H9 (cell line): Measurements from ENCODE around the gene C1QTNF1. TPM values are rescaled to one million over a fixed set of nuclear protein-coding genes. Genes with fewer than 3 reads are reported as not detected.

Experiments
- DNase-seq: peaks from one replicate; pipeline ENCODE4 v3.0.0-alpha.2; 2017
- H2AFZ ChIP-seq: one replicate; pipeline ENCODE4 v1.6.1; 2013; ENCODE audit warnings: mild to moderate bottlenecking, low read length, control low read depth, moderate library complexity
- H2AK5ac ChIP-seq: 2 replicates; pipeline ENCODE4 v1.6.1; 2013; ENCODE audit warnings: low read length, control low read depth, mixed read lengths; ENCODE audit not compliant: insufficient read length
- H2BK120ac ChIP-seq: one replicate; pipeline ENCODE4 v1.6.1; 2013; ENCODE audit warnings: low read depth, mild to moderate bottlenecking, low read length, control low read depth, inconsistent platforms; ENCODE audit not compliant: poor library complexity, severe bottlenecking
- H2BK12ac ChIP-seq: 2 replicates; pipeline ENCODE4 v1.6.1; 2013; ENCODE audit warnings: low read length, control low read depth, mixed read lengths, low read depth; ENCODE audit not compliant: insufficient read length
- H2BK15ac ChIP-seq: 2 replicates; pipeline ENCODE4 v1.6.1; 2013; ENCODE audit warnings: low read depth, low read length, control low read depth
- H2BK20ac ChIP-seq: one replicate; pipeline ENCODE4 v1.6.1; 2013; ENCODE audit warnings: low read depth, mild to moderate bottlenecking, low read length, control low read depth, inconsistent platforms; ENCODE audit not compliant: poor library complexity, severe bottlenecking
- H2BK5ac ChIP-seq: 2 replicates; pipeline ENCODE4 v1.6.1; 2013; ENCODE audit warnings: low read length, control low read depth, mixed read lengths; ENCODE audit not compliant: insufficient read length
- H3K14ac ChIP-seq: 2 replicates; pipeline ENCODE4 v1.6.1; 2013; ENCODE audit warnings: low read length, control low read depth; ENCODE audit not compliant: insufficient read depth
- H3K18ac ChIP-seq: 2 replicates; pipeline ENCODE4 v1.6.1; 2013; ENCODE audit warnings: low read depth, mild to moderate bottlenecking, mixed read lengths, low read length, control low read depth; ENCODE audit not compliant: insufficient read length
- H3K23ac ChIP-seq: 2 replicates; pipeline ENCODE4 v1.6.1; 2013; ENCODE audit warnings: low read length, control low read depth, mixed read lengths, low read depth; ENCODE audit not compliant: insufficient read length
- H3K23me2 ChIP-seq: 2 replicates; pipeline ENCODE4 v1.6.1; 2013; ENCODE audit warnings: low read depth, mild to moderate bottlenecking, mixed read lengths, low read length, control low read depth; ENCODE audit not compliant: insufficient read length, poor library complexity, severe bottlenecking
- H3K27ac ChIP-seq: 2 replicates; pipeline ENCODE4 v1.5.1; 2013; ENCODE audit warnings: low read length, control low read depth, mixed read lengths, low read depth; ENCODE audit not compliant: insufficient read length
- H3K27me3 ChIP-seq: 2 replicates; pipeline ENCODE4 v1.6.1; 2013; ENCODE audit warnings: low read length, control low read depth, inconsistent platforms; ENCODE audit not compliant: insufficient read depth
- H3K4ac ChIP-seq: 2 replicates; pipeline ENCODE4 v1.6.1; 2013; ENCODE audit warnings: low read depth, mild to moderate bottlenecking, control low read depth, inconsistent platforms, low read length, moderate library complexity
- H3K4me1 ChIP-seq: 2 replicates; pipeline ENCODE4 v1.6.1; 2013; ENCODE audit warnings: low read length, control low read depth, inconsistent platforms; ENCODE audit not compliant: insufficient read depth
- H3K4me2 ChIP-seq: 2 replicates; pipeline ENCODE4 v1.6.1; 2013; ENCODE audit warnings: low read length, control low read depth, mixed read lengths; ENCODE audit not compliant: insufficient read length, insufficient read depth
- H3K56ac ChIP-seq: 2 replicates; pipeline ENCODE4 v1.6.1; 2013; ENCODE audit warnings: low read depth, mild to moderate bottlenecking, mixed read lengths, low read length, control low read depth; ENCODE audit not compliant: insufficient read length
- H3K79me1 ChIP-seq: 2 replicates; pipeline ENCODE4 v1.6.1; 2013; ENCODE audit warnings: low read depth, mild to moderate bottlenecking, moderate library complexity, low read length, control low read depth, inconsistent platforms; ENCODE audit not compliant: insufficient read depth, poor library complexity, severe bottlenecking
- H3K79me2 ChIP-seq: 2 replicates; pipeline ENCODE4 v1.6.1; 2013; ENCODE audit warnings: low read length, control low read depth, inconsistent platforms; ENCODE audit not compliant: insufficient read depth
- H3K9ac ChIP-seq: 2 replicates; pipeline ENCODE4 v1.6.1; 2013; ENCODE audit warnings: low read length, control low read depth, mixed read lengths; ENCODE audit not compliant: insufficient read length; ENCODE audit errors: extremely low read depth
- H3K9me3 ChIP-seq: one replicate; pipeline ENCODE4 v1.6.1; 2013; ENCODE audit warnings: low read depth, low read length, inconsistent platforms; ENCODE audit not compliant: control insufficient read depth
- H3T11ph ChIP-seq: one replicate; pipeline ENCODE4 v1.6.1; 2013; ENCODE audit warnings: mild to moderate bottlenecking, low read length, control low read depth, inconsistent platforms
- H4K20me1 ChIP-seq: one replicate; pipeline ENCODE4 v1.6.1; 2013; ENCODE audit not compliant: control insufficient read depth, insufficient read length, insufficient read depth
- H4K5ac ChIP-seq: 2 replicates; pipeline ENCODE4 v1.6.1; 2013; ENCODE audit warnings: low read depth, mild to moderate bottlenecking, mixed read lengths, low read length, control low read depth; ENCODE audit not compliant: insufficient read length
- H4K8ac ChIP-seq: replicated peaks from 2 replicates; pipeline ENCODE4 v1.6.1; 2013; ENCODE audit warnings: low read length, control low read depth, mixed read lengths, low read depth; ENCODE audit not compliant: insufficient read length
- H4K91ac ChIP-seq: 2 replicates; pipeline ENCODE4 v1.6.1; 2013; ENCODE audit warnings: low read depth, mild to moderate bottlenecking, moderate library complexity, mixed read lengths, low read length, control low read depth; ENCODE audit not compliant: insufficient read length
- H3K27ac Mint-ChIP-seq, 3 experiments: 2 replicates in 2 of 3; 3 replicates in 1 of 3; pipeline ENCODE4 v1.8.0; 2020 to 2021; ENCODE audit warnings: mixed read lengths in 3 of 3, mild to moderate bottlenecking in 1 of 3, moderate library complexity in 1 of 3
- H3K27me3 Mint-ChIP-seq: 2 replicates; pipeline ENCODE4 v1.8.0; 2021; ENCODE audit warnings: low read depth, mild to moderate bottlenecking, moderate library complexity, mixed read lengths
- H3K36me3 Mint-ChIP-seq, 3 experiments: 2 replicates in 2 of 3; 3 replicates in 1 of 3; pipeline ENCODE4 v1.8.0; 2020 to 2021; ENCODE audit warnings: low read depth in 3 of 3, mixed read lengths in 3 of 3; ENCODE audit not compliant: insufficient read depth in 1 of 3
- H3K4me1 Mint-ChIP-seq, 2 experiments: 2 replicates each; pipeline ENCODE4 v1.8.0; 2020; ENCODE audit warnings: mixed read lengths in 2 of 2
- H3K4me3 Mint-ChIP-seq, 2 experiments: 2 replicates in 1 of 2; 3 replicates in 1 of 2; pipeline ENCODE4 v1.8.0; 2020 to 2021; ENCODE audit warnings: mild to moderate bottlenecking in 2 of 2, mixed read lengths in 2 of 2, moderate library complexity in 1 of 2
- H3K9me3 Mint-ChIP-seq, 2 experiments: 2 replicates in 1 of 2; 3 replicates in 1 of 2; pipeline ENCODE4 v1.8.0; 2020; ENCODE audit warnings: mild to moderate bottlenecking in 2 of 2, mixed read lengths in 2 of 2, moderate library complexity in 1 of 2
- CTCF ChIP-seq: fragments of 200-600 bp; sonication (generic); conservative IDR thresholded peaks from 3 replicates; pipeline ENCODE4 v1.8.0; 2021; ENCODE audit warnings: antibody characterized with exemption, mild to moderate bottlenecking
- WGBS: extraction: QIAGEN DNeasy Blood & Tissue Kit; methylation state at CpG from one replicate; pipeline ENCODE4 v1.1.7; 2013; ENCODE audit warnings: missing lambda C conversion rate, low lambda C conversion rate, mixed read lengths; ENCODE audit not compliant: insufficient read length; ENCODE audit errors: extremely low coverage; 5-methylcytosine and 5-hydroxymethylcytosine counted together
- total RNA-seq: library from RNA; stranded (reverse); gene quantifications from 2 replicates; pipeline ENCODE4 v1.2.1, GENCODE V29; 2021

Gene C1QTNF1
- total RNA-seq, 1 experiment from 2014 or later = 0.96 TPM

GRCh38 chr17:78977997-78978973 is 45.7 kb upstream of the C1QTNF1 start:
- Mint-ChIP-seq H3K4me1 (peaks cover 11 to 33% of the 10 kb centered on the region in 2 experiments), H3K4me3 (no peak overlapping the region), H3K27ac (no peak overlapping the region; a peak in 1 of 7 replicates), H3K36me3 (peaks cover 0 to 2% (median 0%) of the 10 kb centered on the region in 3 experiments; a peak in 3 of 7 replicates), H3K9me3 (no peaks in the 10 kb centered on the region), H3K27me3 (peaks cover 2% of the 10 kb centered on the region)
- Histone ChIP-seq H2BK20ac (no peak overlapping the region), H3K9me3 (no peaks in the 10 kb centered on the region), H3K4me2 (no peak overlapping the region), H2AFZ (no peak overlapping the region), H2BK15ac (no peak overlapping the region), H3K23ac (no peak overlapping the region), H3K27ac (no peak overlapping the region), H2BK120ac (no peak overlapping the region), H2BK5ac (no peak overlapping the region), H3K23me2 (no peaks in the 10 kb centered on the region), H3K4ac (no peak overlapping the region), H2AK5ac (no peak overlapping the region), H4K91ac (no peak overlapping the region), H3K79me1 (no peaks in the 10 kb centered on the region), H3K9ac (no peak overlapping the region), H3K27me3 (no peaks in the 10 kb centered on the region), H3K56ac (no peak overlapping the region), H2BK12ac (no peak overlapping the region), H3K14ac (no peak overlapping the region), H3K18ac (no peak overlapping the region), H3K4me1 (no peaks in the 10 kb centered on the region; the same call in 1 of the 2 replicates), H3K79me2 (no peaks in the 10 kb centered on the region), H3T11ph (no peak overlapping the region), H4K20me1 (no peaks in the 10 kb centered on the region), H4K5ac (no peak overlapping the region), H4K8ac (no peak overlapping the region)
- WGBS = no CpG with 5 or more reads among the region's 21 CpGs
- no peak for TF ChIP-seq CTCF
- DNase-seq = no peak
